Measurements from ENCODE around the gene LILRA6. TPM values are rescaled to one million over a fixed set of nuclear protein-coding genes. Genes with fewer than 3 reads are reported as not detected.
"Not testable (repeated sequence)": the region's sequence is repeated elsewhere in the genome, so short reads cannot be mapped to it uniquely, and the experiment has no call there.

Gene LILRA6
- total RNA-seq, 2 experiments from 2014 or later: not detected

DNA sequence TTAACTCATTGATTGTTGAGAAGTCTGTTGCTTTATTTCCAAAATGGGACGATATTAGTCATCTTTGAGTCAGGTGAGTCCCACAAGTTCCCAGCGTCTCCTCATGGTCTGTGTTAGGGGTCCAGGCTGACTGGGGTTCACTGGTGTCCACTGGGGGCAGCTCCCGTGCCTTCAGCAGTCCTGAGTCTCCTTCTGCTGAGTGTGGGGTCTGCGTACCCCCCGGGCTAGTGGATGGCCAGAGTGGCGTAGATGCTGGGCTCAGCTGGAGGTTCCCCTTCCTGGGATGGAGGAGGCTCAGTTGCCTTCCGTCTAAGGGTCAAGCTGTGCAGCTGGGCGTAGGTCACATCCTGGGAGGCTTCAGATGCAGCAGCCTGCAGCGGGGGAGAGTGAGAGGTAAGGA, 25.7 kb downstream of the LILRA6 start:
- Mint-ChIP-seq H3K4me1 (ENCODE audit: low read depth) (no peaks in the 10 kb centered on the region), H3K9me3 (peaks cover 1% of the 10 kb centered on the region), H3K36me3 (ENCODE audit: low read depth) (peaks cover 16% of the 10 kb centered on the region), H3K4me3 (no peak overlapping the region), H3K27me3 (no peaks in the 10 kb centered on the region), H3K27ac (no peak overlapping the region)
- DNase-seq: no peak
- ATAC-seq: no peak
- intact Hi-C loops (cut with micrococcal nuclease): no loop called here
- CTCF ChIA-PET: interaction anchor here (2.1 kb wide), 1 partner anchor 49 kb away, joined by 5 read pairs; no protein-coding TSS in a partner anchor
- TF ChIP-seq CTCF (IDR thresholded peaks at IDR 0.05): no peak
- POLR2A ChIA-PET: interaction anchor here (1.2 kb wide), 1 partner anchor 16 kb away, joined by 3 read pairs; the partner anchor contains the start of gene RPS9

- ATAC-seq; CTCF ChIA-PET; H3K27me3 Mint-ChIP-seq; POLR2A ChIA-PET; H3K27ac Mint-ChIP-seq; intact Hi-C loops (cut with micrococcal nuclease); DNase-seq; H3K4me3 Mint-ChIP-seq; H3K9me3 Mint-ChIP-seq: not testable (repeated sequence)
- Mint-ChIP-seq H3K36me3 (ENCODE audit: low read depth) (peaks cover 29% of the 10 kb centered on the region), H3K4me1 (ENCODE audit: low read depth) (peaks cover 17% of the 10 kb centered on the region)
These were observed 27.9 kb downstream of the LILRA6 start for GRCh38 chr19:54214734-54215133.

GRCh38 chr19:54214217-54214616, 28.4 kb downstream of the LILRA6 start:
- H3K9me3 Mint-ChIP-seq; intact Hi-C loops (cut with micrococcal nuclease); ATAC-seq; H3K27me3 Mint-ChIP-seq; H3K27ac Mint-ChIP-seq; CTCF ChIA-PET; DNase-seq; H3K4me3 Mint-ChIP-seq; POLR2A ChIA-PET: not testable (repeated sequence)
- H3K4me1 Mint-ChIP-seq (ENCODE audit: low read depth): peaks cover 22% of the 10 kb centered on the region
- H3K36me3 Mint-ChIP-seq (ENCODE audit: low read depth): peaks cover 29% of the 10 kb centered on the region

DNA sequence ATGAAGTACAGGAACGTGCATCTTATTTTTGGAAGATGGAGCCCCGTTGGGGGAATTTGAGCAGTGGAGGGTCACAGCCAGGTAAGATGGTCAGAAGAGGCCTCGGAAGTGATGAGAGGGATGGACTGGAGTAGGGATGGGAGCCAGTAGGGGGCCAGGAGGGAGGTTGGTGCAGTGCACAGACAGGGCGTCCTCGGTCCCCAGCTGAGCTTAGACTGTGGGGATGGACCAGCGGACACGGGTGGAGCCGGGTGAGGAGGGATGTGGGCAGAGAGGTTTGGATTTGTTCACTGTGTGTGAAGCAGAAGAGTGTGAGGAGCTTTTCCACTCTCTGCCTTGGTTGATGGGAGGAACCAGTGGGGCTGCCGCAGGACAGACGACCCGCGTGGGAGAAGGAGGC, 31.4 kb downstream of the LILRA6 start:
- Mint-ChIP-seq H3K4me1 (ENCODE audit: low read depth) (peaks cover 51% of the 10 kb centered on the region), H3K4me3 (no peak overlapping the region), H3K36me3 (ENCODE audit: low read depth) (peaks cover 52% of the 10 kb centered on the region), H3K9me3 (peaks cover 1% of the 10 kb centered on the region), H3K27me3 (no peaks in the 10 kb centered on the region), H3K27ac (peak overlapping the region; percentile 49)
- DNase-seq: no peak
- TF ChIP-seq CTCF (IDR thresholded peaks at IDR 0.05): no peak
- intact Hi-C loops (cut with micrococcal nuclease): no loop called here
- CTCF ChIA-PET: interaction anchor here (0.9 to 1.6 kb wide), 4 partner anchors 13 to 55 kb away, joined by 3 to 6 read pairs (median 4); no protein-coding TSS in a partner anchor
- no peak for ATAC-seq
- POLR2A ChIA-PET: interaction anchor here (0.9 to 16.5 kb wide), 3 partner anchors 17 to 1046 kb away, joined by 3 to 419 read pairs (median 4); partner anchors contain the start of genes MBOAT7, RPS9 and TSEN34

DNA sequence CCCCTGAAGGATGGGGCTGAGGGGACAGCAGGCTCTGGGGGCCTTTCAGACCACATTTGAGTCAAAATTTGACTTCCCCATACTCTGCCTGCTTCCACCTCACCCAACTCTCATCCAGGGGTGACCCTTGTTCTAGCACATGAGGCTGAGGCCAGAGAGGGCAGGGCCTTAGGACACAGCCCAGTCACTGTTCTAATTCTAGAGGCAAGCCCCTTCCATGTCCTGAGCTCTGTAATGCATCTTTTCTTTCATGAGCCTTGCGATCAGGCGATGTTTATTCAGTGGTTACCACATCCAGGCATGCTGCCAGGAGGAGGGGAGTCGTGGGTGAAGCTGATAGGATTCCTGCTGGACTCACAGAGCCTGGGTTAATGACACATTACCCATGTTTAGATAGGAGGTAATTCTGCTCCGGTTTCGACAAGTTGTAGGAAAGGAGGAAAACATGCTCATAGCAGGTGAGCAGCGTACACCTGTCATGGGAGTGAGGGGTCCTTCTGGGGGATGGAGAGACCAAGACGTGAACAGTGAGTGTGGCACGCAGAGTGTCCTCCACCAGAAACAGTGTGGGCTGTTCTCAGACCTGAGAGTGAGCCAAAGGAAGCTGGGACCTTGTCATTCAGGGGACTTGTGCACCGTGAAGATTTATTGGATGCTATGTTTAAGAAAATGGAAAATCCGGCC, 32.6 kb downstream of the LILRA6 start:
- Mint-ChIP-seq H3K27ac (peak overlapping the region; percentile 49), H3K9me3 (peaks cover 1% of the 10 kb centered on the region), H3K4me3 (no peak overlapping the region), H3K27me3 (no peaks in the 10 kb centered on the region), H3K36me3 (ENCODE audit: low read depth) (peaks cover 60% of the 10 kb centered on the region), H3K4me1 (ENCODE audit: low read depth) (peaks cover 63% of the 10 kb centered on the region)
- ATAC-seq: no peak
- intact Hi-C loops (cut with micrococcal nuclease): no loop called here
- ChIA-PET CTCF (interaction anchor here (1.1 to 1.6 kb wide), 2 partner anchors 21 to 42 kb away, joined by 5 to 6 read pairs; partner anchors contain the start of gene MBOAT7), POLR2A (interaction anchor here (1.0 to 16.5 kb wide), 4 partner anchors 15 to 57 kb away, joined by 3 to 419 read pairs (median 4); partner anchors contain the start of genes MBOAT7, RPS9 and TSEN34)
- peak; percentile 52 for DNase-seq
- TF ChIP-seq CTCF (IDR thresholded peaks at IDR 0.05): no peak

Data from activated CD8-positive, alpha-beta T cell treated with anti-CD3 and anti-CD28 coated beads for 36 hours (primary cell).